Raji (cell line): ENCODE data around the gene TDRD3.

Experiments used
- POLR2A ChIP-seq: IDR thresholded peaks from 2 replicates; pipeline ENCODE4 v1.6.1; 2011; ENCODE audit warnings: low read depth, low read length, control low read depth; ENCODE audit not compliant: insufficient read depth

TDRD3 gene

DNA sequence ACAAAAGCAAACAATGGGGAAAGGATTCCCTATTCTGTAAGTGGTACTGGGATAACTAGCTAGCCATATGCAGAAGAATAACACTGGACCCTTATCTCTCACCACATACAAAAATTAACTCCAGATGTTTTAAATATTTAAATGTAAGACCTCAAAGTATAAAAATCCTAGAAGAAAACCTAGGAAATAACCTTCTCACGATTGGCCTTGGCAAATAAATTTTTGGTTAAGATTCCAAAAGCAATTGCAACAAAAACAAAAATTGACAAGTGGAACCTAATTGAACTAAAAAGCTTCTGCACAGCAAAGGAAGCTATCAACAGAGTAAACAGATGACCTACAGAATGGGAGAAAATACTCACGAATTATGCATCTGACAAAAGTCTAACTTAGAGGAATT lies 10.8 kb upstream of the TDRD3 start:
- no peak for TF ChIP-seq POLR2A

DNA sequence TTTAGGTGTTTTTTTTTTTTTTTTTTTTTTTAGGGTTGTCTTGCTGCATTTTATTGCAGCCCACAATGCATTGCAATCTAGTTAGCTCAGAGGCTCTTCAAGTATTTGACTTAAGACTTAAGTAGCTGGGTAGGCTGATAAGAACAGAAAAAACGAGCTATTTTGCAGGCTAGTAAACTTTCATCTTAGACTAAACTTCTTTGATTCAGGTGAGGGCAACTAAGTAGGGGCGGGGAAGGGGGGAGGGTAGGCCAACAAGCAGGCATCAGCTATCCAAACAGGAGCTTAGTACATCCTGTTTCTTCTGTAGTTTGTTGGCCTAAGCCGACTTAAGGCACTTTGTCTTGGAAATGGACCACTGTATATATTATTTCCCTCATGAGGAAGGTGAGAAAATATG lies 4.9 kb upstream of the TDRD3 start:
- no peak for TF ChIP-seq POLR2A

- peak; percentile 88 for TF ChIP-seq POLR2A
Observed at GRCh38 chr13:60395971-60396782, 843 bp upstream of the TDRD3 start.

DNA sequence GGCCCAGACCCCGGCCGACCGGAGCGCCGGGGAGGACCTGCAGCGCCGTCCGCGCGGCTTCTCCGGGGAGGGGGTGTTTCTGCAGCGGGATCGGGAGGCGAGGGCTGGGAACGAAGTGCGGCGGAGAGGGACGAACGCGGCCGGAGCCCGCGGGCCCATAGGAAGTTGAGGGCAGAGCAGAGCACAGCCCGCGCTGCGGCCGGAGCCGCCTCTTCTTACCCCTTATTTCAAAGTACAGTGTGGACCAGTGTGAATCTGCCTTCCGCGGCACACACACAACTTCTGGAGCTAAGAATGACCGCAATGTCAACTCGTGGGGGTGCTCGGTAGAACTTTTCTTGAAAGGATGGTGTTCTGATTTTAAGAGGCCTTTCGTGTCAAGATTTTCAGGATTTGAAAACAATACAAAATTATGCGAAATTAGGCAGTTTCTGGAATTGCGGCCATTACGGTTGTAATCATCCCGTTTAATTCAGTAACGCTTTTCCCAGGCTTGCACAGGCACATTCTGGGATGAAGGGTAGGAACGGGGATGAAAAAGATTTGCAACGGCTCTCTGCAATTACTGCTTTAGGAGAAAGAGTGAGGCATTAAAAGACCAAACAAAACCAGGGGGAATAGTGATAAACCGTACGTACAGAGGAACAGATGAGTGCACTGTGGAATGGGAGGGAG lies 821 bp downstream of the TDRD3 start:
- TF ChIP-seq POLR2A: peak; percentile 66

DNA sequence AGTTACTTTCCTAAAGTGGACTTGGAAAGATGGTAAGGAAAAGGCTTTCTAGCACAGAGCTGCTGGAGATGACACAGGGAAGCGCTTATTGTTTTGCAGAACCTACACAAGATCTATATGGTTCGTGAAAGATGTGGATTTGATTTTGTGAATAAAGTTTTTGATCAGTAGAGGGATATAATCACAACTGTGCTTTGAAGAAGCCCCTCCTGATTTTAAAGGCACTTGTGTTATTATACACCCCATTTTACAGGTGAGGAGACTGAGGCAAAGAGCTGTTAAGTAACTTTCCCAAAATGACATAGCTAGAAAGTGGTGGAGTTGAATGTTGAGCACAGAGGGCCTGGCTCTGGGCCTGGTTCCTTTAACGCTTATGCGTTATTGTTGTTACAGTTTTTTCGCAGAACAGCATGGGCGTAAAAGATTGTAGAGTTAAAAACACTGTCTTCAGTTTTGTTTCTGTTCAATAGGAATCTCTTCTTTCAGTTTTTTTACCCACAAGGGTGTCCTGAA lies 1.4 kb downstream of the TDRD3 start:
- no peak for TF ChIP-seq POLR2A

GRCh38 chr13:60398907-60399589 lies 2.0 kb downstream of the TDRD3 start:
- no peak for TF ChIP-seq POLR2A

DNA sequence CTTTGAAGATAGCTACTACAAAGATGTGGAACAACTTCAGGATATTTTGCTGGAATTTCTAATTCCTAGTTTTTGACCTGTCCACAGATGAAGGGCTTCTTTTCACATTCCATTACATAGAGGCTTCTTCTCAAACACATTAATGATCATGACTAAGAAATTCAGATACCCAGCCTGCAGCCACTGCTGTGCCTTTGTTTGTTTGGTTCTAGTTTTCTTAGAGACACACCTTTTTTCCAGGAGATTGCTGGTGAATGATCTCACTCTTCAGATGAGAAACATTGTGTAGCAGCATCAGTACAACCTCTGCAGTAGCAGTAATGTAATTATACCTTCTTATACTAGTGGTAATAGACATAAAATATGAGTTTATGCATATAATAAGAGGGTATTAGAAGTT lies 5.0 kb downstream of the TDRD3 start:
- TF ChIP-seq POLR2A: no peak

- no peak for TF ChIP-seq POLR2A
Observed at GRCh38 chr13:60407095-60407494, 10.1 kb downstream of the TDRD3 start.

GRCh38 chr13:60410299-60410698 lies 13.3 kb downstream of the TDRD3 start:
- no peak for TF ChIP-seq POLR2A

GRCh38 chr13:60411464-60411863 lies 14.4 kb downstream of the TDRD3 start:
- TF ChIP-seq POLR2A: no peak

- TF ChIP-seq POLR2A: no peak
Observed at GRCh38 chr13:60411983-60412382, 15.0 kb downstream of the TDRD3 start.

DNA sequence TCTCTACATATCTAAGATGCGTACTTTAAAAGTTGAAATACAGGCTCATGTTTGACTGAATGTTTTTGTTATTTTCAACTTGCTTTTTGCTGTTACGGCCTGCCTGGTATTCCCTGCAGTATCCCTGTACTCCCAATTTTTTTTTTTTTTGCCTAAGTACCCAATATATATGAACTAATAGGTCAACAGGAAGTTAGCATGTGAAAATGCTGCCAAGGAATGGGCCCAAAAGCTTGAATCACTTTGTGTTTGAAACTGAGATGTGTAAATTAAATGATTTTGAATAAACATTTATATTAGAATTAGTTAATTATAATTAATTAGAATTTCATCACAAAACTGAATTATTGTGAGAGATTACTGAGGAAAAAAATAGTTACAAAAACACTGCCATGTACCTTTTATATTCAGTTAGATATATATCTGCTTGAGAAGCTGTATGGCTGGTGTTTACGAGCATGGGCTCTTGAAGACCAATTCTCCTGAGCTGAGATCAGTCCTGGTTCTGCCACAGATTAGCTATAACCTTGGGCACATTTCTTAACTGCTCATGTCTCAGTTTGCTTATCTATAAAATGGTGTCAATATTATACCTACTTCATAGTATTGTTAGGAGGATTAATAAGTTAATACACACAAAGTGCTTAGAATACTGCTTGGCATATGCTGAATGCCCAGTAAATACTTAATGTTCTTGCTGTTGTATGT lies 16.0 kb downstream of the TDRD3 start:
- TF ChIP-seq POLR2A: no peak

DNA sequence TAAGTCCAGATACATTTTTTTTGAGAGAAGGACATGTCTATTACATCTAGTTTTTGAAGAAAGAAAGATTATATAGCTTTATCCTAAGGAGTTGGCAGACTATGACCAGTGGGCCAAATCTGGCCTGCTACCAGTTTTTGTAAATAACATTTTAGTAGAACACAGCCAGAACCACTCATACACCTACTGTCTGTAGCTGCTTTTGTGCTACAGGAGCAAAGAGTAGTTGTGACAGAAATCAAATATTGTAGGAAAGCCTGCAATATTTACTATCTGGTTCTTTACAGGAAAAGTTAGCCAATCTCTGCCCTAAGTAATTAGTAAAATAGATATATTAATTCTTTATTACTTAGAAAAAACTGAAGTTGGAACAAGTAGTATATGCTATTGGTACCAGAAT lies 17.2 kb downstream of the TDRD3 start:
- no peak for TF ChIP-seq POLR2A

GRCh38 chr13:60417734-60418133 lies 20.7 kb downstream of the TDRD3 start:
- no peak for TF ChIP-seq POLR2A

GRCh38 chr13:60418954-60419353 lies 21.9 kb downstream of the TDRD3 start:
- TF ChIP-seq POLR2A: no peak
